B cell (primary cell): ENCODE measurements around the gene PPFIA1.

Experiments used
- EZH2 ChIP-seq: IDR thresholded peaks from 2 replicates; pipeline ENCODE4 v1.6.1; 2012; ENCODE audit warnings: borderline replicate concordance, low read depth, mild to moderate bottlenecking, moderate library complexity, low read length; ENCODE audit not compliant: insufficient read depth, poor library complexity, severe bottlenecking
- TF ChIP-seq, protein P1 (sequence below): fragments of 200-600 bp; IDR thresholded peaks from one replicate; pipeline ENCODE4 v1.8.0; 2022; ENCODE audit warnings: antibody characterized with exemption, mild to moderate bottlenecking

GRCh38 chr11:70423523-70424505 lies 153.3 kb downstream of the PPFIA1 start:
- TF ChIP-seq, protein P1, sequence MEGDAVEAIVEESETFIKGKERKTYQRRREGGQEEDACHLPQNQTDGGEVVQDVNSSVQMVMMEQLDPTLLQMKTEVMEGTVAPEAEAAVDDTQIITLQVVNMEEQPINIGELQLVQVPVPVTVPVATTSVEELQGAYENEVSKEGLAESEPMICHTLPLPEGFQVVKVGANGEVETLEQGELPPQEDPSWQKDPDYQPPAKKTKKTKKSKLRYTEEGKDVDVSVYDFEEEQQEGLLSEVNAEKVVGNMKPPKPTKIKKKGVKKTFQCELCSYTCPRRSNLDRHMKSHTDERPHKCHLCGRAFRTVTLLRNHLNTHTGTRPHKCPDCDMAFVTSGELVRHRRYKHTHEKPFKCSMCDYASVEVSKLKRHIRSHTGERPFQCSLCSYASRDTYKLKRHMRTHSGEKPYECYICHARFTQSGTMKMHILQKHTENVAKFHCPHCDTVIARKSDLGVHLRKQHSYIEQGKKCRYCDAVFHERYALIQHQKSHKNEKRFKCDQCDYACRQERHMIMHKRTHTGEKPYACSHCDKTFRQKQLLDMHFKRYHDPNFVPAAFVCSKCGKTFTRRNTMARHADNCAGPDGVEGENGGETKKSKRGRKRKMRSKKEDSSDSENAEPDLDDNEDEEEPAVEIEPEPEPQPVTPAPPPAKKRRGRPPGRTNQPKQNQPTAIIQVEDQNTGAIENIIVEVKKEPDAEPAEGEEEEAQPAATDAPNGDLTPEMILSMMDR = no peak
- no peak for TF ChIP-seq EZH2
